Tibial nerve (tissue), 4 donors: Measurements from ENCODE around the gene ZBTB20. TPM values are rescaled to one million over a fixed set of nuclear protein-coding genes. Genes with fewer than 3 reads are reported as not detected.

Experiments used
- DNase-seq, 2 donors: peaks; one replicate each; pipeline ENCODE4 v3.0.0-alpha.2; 2019; ENCODE audit warnings: low spot score in 2 of 2
- H3K27ac ChIP-seq, 4 donors: fragments of 200-600 bp; sonication (generic) in 3 of 4; one replicate each; pipeline ENCODE4 v1.5.1; 2017 to 2019; ENCODE audit warnings: mild to moderate bottlenecking in 1 of 4
- H3K27me3 ChIP-seq, 2 donors: fragments of 200-600 bp; sonication (generic) in 1 of 2; one replicate each; pipeline versions ENCODE4 v1.5.1 to v1.6.0; 2017 to 2019
- H3K36me3 ChIP-seq, 3 donors: fragments of 200-600 bp; sonication (generic); one replicate each; pipeline ENCODE4 v1.5.1; 2018 to 2019
- H3K4me1 ChIP-seq, 4 donors: fragments of 200-600 bp; sonication (generic) in 3 of 4; one replicate each; pipeline ENCODE4 v1.5.1; 2017 to 2019
- H3K4me3 ChIP-seq, 4 donors: fragments of 200-600 bp; sonication (generic) in 3 of 4; one replicate each; pipeline ENCODE4 v1.5.1; 2017 to 2019; ENCODE audit warnings: mild to moderate bottlenecking in 1 of 4, moderate library complexity in 1 of 4
- H3K9me3 ChIP-seq, 4 donors: fragments of 200-600 bp; sonication (generic) in 3 of 4; one replicate each; pipeline ENCODE4 v1.5.1; 2017 to 2019
- EP300 ChIP-seq, 2 donors: sonication (generic); formaldehyde crosslinking; IDR thresholded peaks; one replicate each; pipeline ENCODE4 v1.6.1; 2017; ENCODE audit warnings: antibody characterized with exemption in 2 of 2, mild to moderate bottlenecking in 1 of 2
- POLR2A ChIP-seq, 2 donors: fragments of 450-650 bp; IDR thresholded peaks; one replicate each; pipeline ENCODE4 v1.6.1; 2017; ENCODE audit warnings: antibody characterized with exemption in 2 of 2, mild to moderate bottlenecking in 2 of 2, moderate library complexity in 2 of 2
- WGBS, 2 donors: methylation state at CpG; one replicate each; pipeline ENCODE4 v1.1.5; 2018; 5-methylcytosine and 5-hydroxymethylcytosine counted together
- total RNA-seq, 4 donors: library from RNA; depleted of rRNA; stranded (reverse); fragments of >200 nt; gene quantifications; one replicate each; pipeline ENCODE4 v1.1.0, GENCODE V29; 2016
- TF ChIP-seq, protein P1 (sequence below), 5 experiments: fragments of 200-600 bp in 3 of 5; fragments of 450-650 bp in 2 of 5; sonication (generic) in 3 of 5; IDR thresholded peaks; one replicate each; pipeline ENCODE4 v1.5.1; 2016 to 2019; ENCODE audit warnings: antibody characterized with exemption in 5 of 5, mild to moderate bottlenecking in 3 of 5, moderate library complexity in 2 of 5

The ZBTB20 gene
- total RNA-seq, 4 donors from 2014 or later, result 63.3 to 127 (median 102) TPM

DNA sequence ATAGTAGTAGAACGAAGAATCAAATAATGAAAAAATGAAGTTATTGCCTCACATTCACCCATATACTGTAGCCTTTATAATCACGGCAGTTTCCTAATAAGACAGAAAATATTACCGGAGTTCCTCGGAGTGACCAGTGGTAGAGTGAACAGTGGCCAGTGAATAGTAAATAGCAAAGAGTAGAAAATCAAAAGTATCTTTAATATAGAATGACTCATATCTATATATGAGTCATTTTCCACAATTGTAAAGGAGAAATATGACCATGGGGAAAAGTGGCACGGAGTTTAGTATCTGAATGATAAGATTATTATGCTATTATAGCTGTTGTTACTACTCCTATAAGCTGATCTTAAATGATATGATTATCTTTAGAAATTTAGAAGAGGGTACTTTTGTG lies 38.5 kb downstream of the ZBTB20 start:
- DNase-seq, result no peak
- TF ChIP-seq, protein P1, sequence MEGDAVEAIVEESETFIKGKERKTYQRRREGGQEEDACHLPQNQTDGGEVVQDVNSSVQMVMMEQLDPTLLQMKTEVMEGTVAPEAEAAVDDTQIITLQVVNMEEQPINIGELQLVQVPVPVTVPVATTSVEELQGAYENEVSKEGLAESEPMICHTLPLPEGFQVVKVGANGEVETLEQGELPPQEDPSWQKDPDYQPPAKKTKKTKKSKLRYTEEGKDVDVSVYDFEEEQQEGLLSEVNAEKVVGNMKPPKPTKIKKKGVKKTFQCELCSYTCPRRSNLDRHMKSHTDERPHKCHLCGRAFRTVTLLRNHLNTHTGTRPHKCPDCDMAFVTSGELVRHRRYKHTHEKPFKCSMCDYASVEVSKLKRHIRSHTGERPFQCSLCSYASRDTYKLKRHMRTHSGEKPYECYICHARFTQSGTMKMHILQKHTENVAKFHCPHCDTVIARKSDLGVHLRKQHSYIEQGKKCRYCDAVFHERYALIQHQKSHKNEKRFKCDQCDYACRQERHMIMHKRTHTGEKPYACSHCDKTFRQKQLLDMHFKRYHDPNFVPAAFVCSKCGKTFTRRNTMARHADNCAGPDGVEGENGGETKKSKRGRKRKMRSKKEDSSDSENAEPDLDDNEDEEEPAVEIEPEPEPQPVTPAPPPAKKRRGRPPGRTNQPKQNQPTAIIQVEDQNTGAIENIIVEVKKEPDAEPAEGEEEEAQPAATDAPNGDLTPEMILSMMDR (IDR thresholded peaks at IDR 0.05), result no peak
- TF ChIP-seq EP300 (IDR thresholded peaks at IDR 0.05), result no peak
- TF ChIP-seq POLR2A (IDR thresholded peaks at IDR 0.05), result no peak
- H3K9me3 ChIP-seq, result peaks cover 0 to 5% (median 0%) of the 10 kb centered on the region in 4 donors
- peaks cover 0 to 5% (median 0%) of the 10 kb centered on the region in 4 donors for H3K4me1 ChIP-seq
- H3K36me3 ChIP-seq, result peaks cover 0 to 27% (median 0%) of the 10 kb centered on the region in 3 donors
- no peak overlapping the region for H3K27ac ChIP-seq
- 81 to 83% methylated on average over 5 of the region's 5 CpGs for WGBS, 2 donors
- H3K4me3 ChIP-seq, result no peak overlapping the region
- H3K27me3 ChIP-seq, result no peaks in the 10 kb centered on the region

DNA sequence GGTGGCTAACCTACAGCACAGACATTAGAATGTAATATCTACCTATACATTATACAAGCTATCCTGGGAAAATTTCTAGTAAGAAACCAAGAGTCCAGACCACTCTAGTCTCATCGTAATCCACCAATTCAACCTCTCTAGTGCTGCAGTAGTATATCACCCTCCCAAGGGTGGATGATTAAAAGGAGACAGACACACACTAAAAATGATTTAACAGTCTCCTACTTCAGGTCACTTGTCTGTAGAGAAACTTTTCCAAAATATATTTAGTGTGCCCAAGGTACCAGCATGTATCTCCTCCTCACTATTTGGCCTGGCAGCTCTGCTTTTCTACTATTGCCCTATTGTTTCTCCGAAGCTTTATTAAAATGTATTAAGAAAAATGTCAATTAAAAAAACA lies 45.0 kb downstream of the ZBTB20 start:
- TF ChIP-seq EP300 (IDR thresholded peaks at IDR 0.05), result no peak
- TF ChIP-seq, protein P1 (IDR thresholded peaks at IDR 0.05), result no peak
- Histone ChIP-seq H3K27ac (no peak overlapping the region), H3K9me3 (peaks cover 0 to 5% (median 0%) of the 10 kb centered on the region in 4 donors), H3K4me1 (peaks cover 0 to 42% (median 5%) of the 10 kb centered on the region in 4 donors), H3K4me3 (no peak overlapping the region), H3K36me3 (peaks cover 0 to 13% (median 0%) of the 10 kb centered on the region in 3 donors), H3K27me3 (no peaks in the 10 kb centered on the region)
- 91 to 93% methylated on average over 2 of the region's 2 CpGs for WGBS, 2 donors
- DNase-seq, result no peak

DNA sequence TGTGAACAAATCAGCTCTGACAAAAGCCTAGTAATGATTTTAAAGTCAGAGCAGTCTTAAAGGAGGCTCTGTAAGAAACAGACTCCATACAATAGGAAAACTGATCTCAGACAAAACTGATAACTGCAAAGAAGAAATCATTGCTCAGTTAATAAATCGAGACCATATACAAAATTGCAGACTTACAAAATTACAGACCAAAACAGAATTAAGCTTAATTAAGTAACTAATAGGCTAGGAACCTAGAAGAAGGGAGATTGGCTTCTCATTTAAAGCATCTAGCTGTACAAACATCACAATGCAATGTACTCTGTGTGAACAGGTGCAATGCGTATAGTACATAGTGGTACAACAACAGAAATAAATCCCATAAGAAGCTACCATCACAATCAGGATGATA lies 46.3 kb downstream of the ZBTB20 start:
- TF ChIP-seq, protein P1 (IDR thresholded peaks at IDR 0.05), result no peak
- TF ChIP-seq POLR2A (IDR thresholded peaks at IDR 0.05) (no peak), EP300 (IDR thresholded peaks at IDR 0.05) (no peak)
- WGBS, 2 donors, result 37 to 46% methylated on average over 2 of the region's 2 CpGs
- H3K36me3 ChIP-seq, result peaks cover 0 to 13% (median 0%) of the 10 kb centered on the region in 3 donors
- peak overlapping the region in 3 of 4 donors; percentile 28 to 85 (median 79) for H3K27ac ChIP-seq
- peak overlapping the region in 2 of 4 donors; percentile 41 to 48 for H3K4me3 ChIP-seq
- no peak for DNase-seq
- H3K9me3 ChIP-seq, result peaks cover 0 to 5% (median 0%) of the 10 kb centered on the region in 4 donors
- H3K27me3 ChIP-seq, result no peaks in the 10 kb centered on the region
- peaks cover 0 to 55% (median 5%) of the 10 kb centered on the region in 4 donors for H3K4me1 ChIP-seq

DNA sequence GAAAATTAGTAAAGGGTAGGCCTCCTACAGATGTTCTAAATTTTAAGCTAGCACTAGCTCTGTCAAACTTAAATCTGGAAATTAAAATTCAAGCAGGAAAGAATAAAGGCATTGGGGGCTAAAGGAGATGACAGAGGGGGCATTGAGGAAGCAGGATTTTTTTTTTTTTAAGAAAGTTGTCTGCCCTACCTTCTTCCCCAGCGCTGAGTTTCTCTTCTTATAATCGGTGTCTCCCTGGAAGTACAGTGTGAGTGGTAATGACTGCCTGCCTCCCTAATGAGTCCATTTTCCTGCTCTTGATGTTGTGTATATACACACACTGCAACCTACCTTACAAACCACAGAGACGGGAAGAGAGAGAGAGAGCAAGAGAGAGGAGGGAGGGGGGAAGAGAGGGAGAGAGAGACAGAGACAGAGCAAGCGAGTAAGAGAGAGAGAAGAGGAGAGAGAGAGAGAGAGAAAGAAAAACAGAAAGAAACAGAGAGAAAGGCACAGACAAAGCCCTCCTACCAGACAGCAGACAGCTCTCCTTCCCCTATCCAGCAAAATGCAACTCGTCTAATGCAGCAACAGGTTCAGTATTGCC lies 47.0 kb downstream of the ZBTB20 start:
- Histone ChIP-seq H3K4me1 (peaks cover 0 to 62% (median 5%) of the 10 kb centered on the region in 4 donors), H3K9me3 (peaks cover 0 to 5% (median 0%) of the 10 kb centered on the region in 4 donors), H3K27me3 (no peaks in the 10 kb centered on the region), H3K36me3 (peaks cover 0 to 13% (median 0%) of the 10 kb centered on the region in 3 donors), H3K27ac (peak overlapping the region; percentile 28 to 85 (median 76)), H3K4me3 (peak overlapping the region; percentile 13 to 48 (median 35))
- 1 to 3% methylated on average over 5 of the region's 5 CpGs for WGBS, 2 donors
- no peak for TF ChIP-seq POLR2A (IDR thresholded peaks at IDR 0.05)
- TF ChIP-seq EP300 (IDR thresholded peaks at IDR 0.05), result peak in 1 of 2 donors; percentile 72
- TF ChIP-seq, protein P1 (IDR thresholded peaks at IDR 0.05), result peak in 1 of 5 experiments; percentile 25
- DNase-seq, result peak in 1 of 2 donors; percentile 28
